ENCODE data around the gene KATNIP. TPM values are rescaled to one million over a fixed set of nuclear protein-coding genes. Genes with fewer than 3 reads are reported as not detected.

The KATNIP gene
- total and polyA plus RNA-seq, 9 of the 15 experiments (the other 6 are each of a cell fraction or from before 2014, with no cell fraction given): 1.7 to 13.2 (median 8.0) TPM

DNA sequence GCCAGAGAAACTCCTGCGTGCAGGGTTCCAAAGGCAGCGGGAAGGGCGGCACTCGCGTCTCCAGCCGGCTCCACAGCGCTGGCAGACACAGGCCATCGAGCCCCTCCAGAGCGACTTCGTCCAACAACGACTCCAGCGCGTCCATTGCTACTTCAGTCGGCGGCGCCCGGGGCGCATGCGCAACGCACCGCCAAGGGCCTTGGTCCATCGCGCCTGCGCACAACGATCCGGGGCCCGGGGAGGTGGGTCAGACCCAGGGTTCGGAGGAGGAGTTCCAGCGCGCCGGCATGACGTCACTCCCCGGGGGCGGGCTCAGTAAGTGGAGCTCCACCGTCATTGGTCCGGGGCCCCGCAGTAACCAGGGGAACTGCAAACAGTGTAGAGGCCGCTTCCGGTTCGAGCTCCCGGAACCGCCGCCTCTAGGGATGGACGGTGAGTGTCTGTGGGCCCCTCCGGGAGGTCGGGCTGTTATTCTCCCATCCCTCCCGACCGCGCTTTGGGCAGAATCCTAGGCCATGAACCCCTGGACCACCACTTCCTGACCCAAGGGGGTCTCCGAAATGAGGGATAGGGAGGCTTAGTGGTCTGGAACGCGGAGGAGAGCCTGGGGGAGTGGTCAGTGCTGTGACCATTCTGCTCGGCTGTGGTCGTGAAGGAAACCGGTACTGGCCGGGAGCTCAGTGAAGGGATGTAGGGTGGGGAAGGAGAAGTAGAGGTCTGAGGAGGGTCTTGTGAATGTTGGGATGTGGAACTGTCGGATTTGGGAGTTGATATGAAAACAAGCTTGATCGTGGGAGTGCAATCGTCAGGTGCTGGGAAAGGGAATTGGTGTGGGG, at the start of gene KATNIP, which contains the start of gene GTF3C1 (continued):
- TF ChIP-seq, protein P1, sequence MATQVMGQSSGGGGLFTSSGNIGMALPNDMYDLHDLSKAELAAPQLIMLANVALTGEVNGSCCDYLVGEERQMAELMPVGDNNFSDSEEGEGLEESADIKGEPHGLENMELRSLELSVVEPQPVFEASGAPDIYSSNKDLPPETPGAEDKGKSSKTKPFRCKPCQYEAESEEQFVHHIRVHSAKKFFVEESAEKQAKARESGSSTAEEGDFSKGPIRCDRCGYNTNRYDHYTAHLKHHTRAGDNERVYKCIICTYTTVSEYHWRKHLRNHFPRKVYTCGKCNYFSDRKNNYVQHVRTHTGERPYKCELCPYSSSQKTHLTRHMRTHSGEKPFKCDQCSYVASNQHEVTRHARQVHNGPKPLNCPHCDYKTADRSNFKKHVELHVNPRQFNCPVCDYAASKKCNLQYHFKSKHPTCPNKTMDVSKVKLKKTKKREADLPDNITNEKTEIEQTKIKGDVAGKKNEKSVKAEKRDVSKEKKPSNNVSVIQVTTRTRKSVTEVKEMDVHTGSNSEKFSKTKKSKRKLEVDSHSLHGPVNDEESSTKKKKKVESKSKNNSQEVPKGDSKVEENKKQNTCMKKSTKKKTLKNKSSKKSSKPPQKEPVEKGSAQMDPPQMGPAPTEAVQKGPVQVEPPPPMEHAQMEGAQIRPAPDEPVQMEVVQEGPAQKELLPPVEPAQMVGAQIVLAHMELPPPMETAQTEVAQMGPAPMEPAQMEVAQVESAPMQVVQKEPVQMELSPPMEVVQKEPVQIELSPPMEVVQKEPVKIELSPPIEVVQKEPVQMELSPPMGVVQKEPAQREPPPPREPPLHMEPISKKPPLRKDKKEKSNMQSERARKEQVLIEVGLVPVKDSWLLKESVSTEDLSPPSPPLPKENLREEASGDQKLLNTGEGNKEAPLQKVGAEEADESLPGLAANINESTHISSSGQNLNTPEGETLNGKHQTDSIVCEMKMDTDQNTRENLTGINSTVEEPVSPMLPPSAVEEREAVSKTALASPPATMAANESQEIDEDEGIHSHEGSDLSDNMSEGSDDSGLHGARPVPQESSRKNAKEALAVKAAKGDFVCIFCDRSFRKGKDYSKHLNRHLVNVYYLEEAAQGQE (IDR thresholded peaks at IDR 0.05; ENCODE audit: borderline replicate concordance): peak; percentile 12; the same call in 1 of the 2 replicates
- TF ChIP-seq, protein P1 (CRISPR knock-in tag; IDR thresholded peaks at IDR 0.05; ENCODE audit: low read depth): peak; percentile 41; the same call in 1 of the 2 replicates
- TF ChIP-seq TEAD4 (IDR thresholded peaks at IDR 0.05; ENCODE audit: low read length) (no peak), TEAD4 (CRISPR knock-in tag; IDR thresholded peaks at IDR 0.05; ENCODE audit: borderline replicate concordance) (no peak)
- TF ChIP-seq, protein P2, sequence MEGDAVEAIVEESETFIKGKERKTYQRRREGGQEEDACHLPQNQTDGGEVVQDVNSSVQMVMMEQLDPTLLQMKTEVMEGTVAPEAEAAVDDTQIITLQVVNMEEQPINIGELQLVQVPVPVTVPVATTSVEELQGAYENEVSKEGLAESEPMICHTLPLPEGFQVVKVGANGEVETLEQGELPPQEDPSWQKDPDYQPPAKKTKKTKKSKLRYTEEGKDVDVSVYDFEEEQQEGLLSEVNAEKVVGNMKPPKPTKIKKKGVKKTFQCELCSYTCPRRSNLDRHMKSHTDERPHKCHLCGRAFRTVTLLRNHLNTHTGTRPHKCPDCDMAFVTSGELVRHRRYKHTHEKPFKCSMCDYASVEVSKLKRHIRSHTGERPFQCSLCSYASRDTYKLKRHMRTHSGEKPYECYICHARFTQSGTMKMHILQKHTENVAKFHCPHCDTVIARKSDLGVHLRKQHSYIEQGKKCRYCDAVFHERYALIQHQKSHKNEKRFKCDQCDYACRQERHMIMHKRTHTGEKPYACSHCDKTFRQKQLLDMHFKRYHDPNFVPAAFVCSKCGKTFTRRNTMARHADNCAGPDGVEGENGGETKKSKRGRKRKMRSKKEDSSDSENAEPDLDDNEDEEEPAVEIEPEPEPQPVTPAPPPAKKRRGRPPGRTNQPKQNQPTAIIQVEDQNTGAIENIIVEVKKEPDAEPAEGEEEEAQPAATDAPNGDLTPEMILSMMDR (IDR thresholded peaks at IDR 0.05 in 2 of 3, conservative IDR thresholded peaks at IDR 0.05 in 1 of 3; ENCODE audit: insufficient read depth in 2 of 3, low read depth in 1 of 3, low read length in 3 of 3): no peak; a peak in 1 of 6 replicates
- TF ChIP-seq, protein P3, sequence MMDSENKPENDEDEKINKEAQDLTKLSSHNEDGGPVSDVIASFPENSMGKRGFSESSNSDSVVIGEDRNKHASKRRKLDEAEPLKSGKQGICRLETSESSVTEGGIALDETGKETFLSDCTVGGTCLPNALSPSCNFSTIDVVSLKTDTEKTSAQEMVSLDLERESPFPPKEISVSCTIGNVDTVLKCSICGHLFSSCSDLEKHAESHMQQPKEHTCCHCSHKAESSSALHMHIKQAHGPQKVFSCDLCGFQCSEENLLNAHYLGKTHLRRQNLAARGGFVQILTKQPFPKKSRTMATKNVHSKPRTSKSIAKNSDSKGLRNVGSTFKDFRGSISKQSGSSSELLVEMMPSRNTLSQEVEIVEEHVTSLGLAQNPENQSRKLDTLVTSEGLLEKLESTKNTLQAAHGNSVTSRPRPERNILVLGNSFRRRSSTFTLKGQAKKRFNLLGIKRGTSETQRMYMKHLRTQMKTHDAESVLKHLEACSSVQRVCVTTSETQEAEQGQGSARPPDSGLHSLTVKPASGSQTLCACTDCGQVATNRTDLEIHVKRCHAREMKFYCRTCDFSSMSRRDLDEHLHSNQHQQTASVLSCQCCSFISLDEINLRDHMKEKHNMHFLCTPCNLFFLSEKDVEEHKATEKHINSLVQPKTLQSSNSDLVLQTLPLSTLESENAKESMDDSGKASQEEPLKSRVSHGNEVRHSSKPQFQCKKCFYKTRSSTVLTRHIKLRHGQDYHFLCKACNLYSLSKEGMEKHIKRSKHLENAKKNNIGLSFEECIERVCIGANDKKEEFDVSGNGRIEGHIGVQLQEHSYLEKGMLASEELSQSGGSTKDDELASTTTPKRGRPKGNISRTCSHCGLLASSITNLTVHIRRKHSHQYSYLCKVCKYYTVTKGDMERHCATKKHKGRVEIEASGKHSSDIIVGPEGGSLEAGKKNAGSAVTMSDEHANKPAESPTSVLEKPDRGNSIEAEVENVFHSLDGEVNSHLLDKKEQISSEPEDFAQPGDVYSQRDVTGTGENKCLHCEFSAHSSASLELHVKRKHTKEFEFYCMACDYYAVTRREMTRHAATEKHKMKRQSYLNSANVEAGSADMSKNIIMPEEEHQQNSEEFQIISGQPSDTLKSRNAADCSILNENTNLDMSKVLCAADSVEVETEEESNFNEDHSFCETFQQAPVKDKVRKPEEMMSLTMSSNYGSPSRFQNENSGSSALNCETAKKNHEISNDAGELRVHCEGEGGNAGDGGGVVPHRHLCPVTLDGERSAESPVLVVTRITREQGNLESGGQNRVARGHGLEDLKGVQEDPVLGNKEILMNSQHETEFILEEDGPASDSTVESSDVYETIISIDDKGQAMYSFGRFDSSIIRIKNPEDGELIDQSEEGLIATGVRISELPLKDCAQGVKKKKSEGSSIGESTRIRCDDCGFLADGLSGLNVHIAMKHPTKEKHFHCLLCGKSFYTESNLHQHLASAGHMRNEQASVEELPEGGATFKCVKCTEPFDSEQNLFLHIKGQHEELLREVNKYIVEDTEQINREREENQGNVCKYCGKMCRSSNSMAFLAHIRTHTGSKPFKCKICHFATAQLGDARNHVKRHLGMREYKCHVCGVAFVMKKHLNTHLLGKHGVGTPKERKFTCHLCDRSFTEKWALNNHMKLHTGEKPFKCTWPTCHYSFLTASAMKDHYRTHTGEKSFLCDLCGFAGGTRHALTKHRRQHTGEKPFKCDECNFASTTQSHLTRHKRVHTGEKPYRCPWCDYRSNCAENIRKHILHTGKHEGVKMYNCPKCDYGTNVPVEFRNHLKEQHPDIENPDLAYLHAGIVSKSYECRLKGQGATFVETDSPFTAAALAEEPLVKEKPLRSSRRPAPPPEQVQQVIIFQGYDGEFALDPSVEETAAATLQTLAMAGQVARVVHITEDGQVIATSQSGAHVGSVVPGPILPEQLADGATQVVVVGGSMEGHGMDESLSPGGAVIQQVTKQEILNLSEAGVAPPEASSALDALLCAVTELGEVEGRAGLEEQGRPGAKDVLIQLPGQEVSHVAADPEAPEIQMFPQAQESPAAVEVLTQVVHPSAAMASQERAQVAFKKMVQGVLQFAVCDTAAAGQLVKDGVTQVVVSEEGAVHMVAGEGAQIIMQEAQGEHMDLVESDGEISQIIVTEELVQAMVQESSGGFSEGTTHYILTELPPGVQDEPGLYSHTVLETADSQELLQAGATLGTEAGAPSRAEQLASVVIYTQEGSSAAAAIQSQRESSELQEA (IDR thresholded peaks at IDR 0.05; ENCODE audit: low read depth): peak; percentile 28; the same call in 1 of the 2 replicates

All from K562 (cell line).